HepG2 (cell line): Measurements from ENCODE around the gene FKBP8. TPM values are rescaled to one million over a fixed set of nuclear protein-coding genes. Genes with fewer than 3 reads are reported as not detected.

Experiments
- ARNT2 ChIP-seq: sonication (generic); formaldehyde crosslinking; IDR thresholded peaks from 2 replicates; pipeline ENCODE4 v1.8.0; 2022; ENCODE audit warnings: mild to moderate bottlenecking, low read depth, missing genetic modification reagents, moderate library complexity
- CAMTA2 ChIP-seq: sonication (generic); formaldehyde crosslinking; IDR thresholded peaks from 2 replicates; pipeline ENCODE4 v1.4.0; 2020; ENCODE audit warnings: mild to moderate bottlenecking, missing genetic modification reagents, borderline replicate concordance
- ETV5 ChIP-seq: IDR thresholded peaks from 2 replicates; pipeline ENCODE4 v1.6.1; 2018; ENCODE audit warnings: missing biosample characterization, missing genetic modification reagents, inconsistent platforms, borderline replicate concordance
- GTF2F1 ChIP-seq: fragments of 150-350 bp; IDR thresholded peaks from 2 replicates; pipeline ENCODE4 v1.6.1; 2014; ENCODE audit warnings: low read length
- HDAC1 ChIP-seq: sonication (generic); formaldehyde crosslinking; IDR thresholded peaks from 2 replicates; pipeline ENCODE4 v1.5.1; 2020; ENCODE audit warnings: mild to moderate bottlenecking, missing genetic modification reagents
- HDAC6 ChIP-seq: fragments of 200-600 bp; sonication (generic); IDR thresholded peaks from 2 replicates; pipeline ENCODE4 v1.7.0; 2017; ENCODE audit warnings: mild to moderate bottlenecking, antibody characterized with exemption, low read length, low read depth
- HIC2 ChIP-seq: sonication (generic); formaldehyde crosslinking; IDR thresholded peaks from 2 replicates; pipeline ENCODE4 v1.9.0; 2022; ENCODE audit warnings: low read depth, missing genetic modification reagents
- HNRNPLL ChIP-seq: fragments of 200-400 bp; formaldehyde crosslinking; IDR thresholded peaks from 2 replicates; pipeline ENCODE4 v1.6.1; 2017; ENCODE audit warnings: mild to moderate bottlenecking, low read depth, low read length; ENCODE audit not compliant: poor library complexity, severe bottlenecking
- NFE2 ChIP-seq: sonication (generic); formaldehyde crosslinking; IDR thresholded peaks from 2 replicates; pipeline ENCODE4 v1.4.0; 2020; ENCODE audit warnings: missing genetic modification reagents
- NR3C1 ChIP-seq: sonication (generic); formaldehyde crosslinking; IDR thresholded peaks from 2 replicates; pipeline ENCODE4 v1.4.0; 2020; ENCODE audit warnings: missing genetic modification reagents
- THAP8 ChIP-seq: sonication (generic); formaldehyde crosslinking; IDR thresholded peaks from 2 replicates; pipeline ENCODE4 v1.5.1; 2020; ENCODE audit warnings: missing genetic modification reagents, mild to moderate bottlenecking, borderline replicate concordance
- YY1 ChIP-seq: IDR thresholded peaks from 2 replicates; pipeline ENCODE4 v1.6.1; 2011; ENCODE audit warnings: low read length, low read depth, moderate library complexity, mild to moderate bottlenecking; ENCODE audit not compliant: insufficient read depth, insufficient replicate concordance
- ZNF331 ChIP-seq: sonication (generic); formaldehyde crosslinking; IDR thresholded peaks from 2 replicates; pipeline ENCODE4 v1.4.0; 2020; ENCODE audit warnings: missing genetic modification reagents
- ZNF460 ChIP-seq: sonication (generic); formaldehyde crosslinking; IDR thresholded peaks from 2 replicates; pipeline ENCODE4 v1.5.1; 2020; ENCODE audit warnings: missing genetic modification reagents, mild to moderate bottlenecking, borderline replicate concordance
- ZNF512B ChIP-seq: sonication (generic); formaldehyde crosslinking; IDR thresholded peaks from 2 replicates; pipeline ENCODE4 v1.5.1; 2020; ENCODE audit warnings: missing genetic modification reagents, mild to moderate bottlenecking, borderline replicate concordance
- ZNF547 ChIP-seq: sonication (generic); formaldehyde crosslinking; IDR thresholded peaks from 2 replicates; pipeline ENCODE4 v1.5.1; 2020; ENCODE audit warnings: mild to moderate bottlenecking, missing genetic modification reagents
- ZNF577 ChIP-seq: sonication (generic); formaldehyde crosslinking; IDR thresholded peaks from 2 replicates; pipeline ENCODE4 v1.4.0; 2020; ENCODE audit warnings: mild to moderate bottlenecking, low read depth, missing genetic modification reagents, borderline replicate concordance
- ZNF607 ChIP-seq: sonication (generic); formaldehyde crosslinking; IDR thresholded peaks from 2 replicates; pipeline ENCODE4 v1.5.1; 2020; ENCODE audit warnings: missing genetic modification reagents, mild to moderate bottlenecking, borderline replicate concordance
- ZNF879 ChIP-seq: sonication (generic); formaldehyde crosslinking; IDR thresholded peaks from 2 replicates; pipeline ENCODE4 v1.8.1; 2023; ENCODE audit warnings: missing genetic modification reagents
- ZUFSP ChIP-seq: sonication (generic); formaldehyde crosslinking; IDR thresholded peaks from 2 replicates; pipeline ENCODE4 v1.9.0; 2021; ENCODE audit warnings: missing genetic modification reagents, mild to moderate bottlenecking, borderline replicate concordance
- polyA plus RNA-seq, 8 experiments: library from polyadenylated mRNA; depleted of rRNA in 3 of 8; stranded (reverse) in 7 of 8; unstranded in 1 of 8; fragments of >200 nt; fragmentation: Illumina TruSeq in 4 of 8; extraction: Trizol in 4 of 8; gene quantifications; 2 replicates each; pipeline versions ENCODE4 v1.2.1 to v1.2.3, GENCODE V29; 2011 to 2016; ENCODE audit warnings: low read depth in 4 of 8, missing spikeins in 1 of 8, mixed read lengths in 1 of 8; ENCODE audit not compliant: insufficient read depth in 1 of 8
- total RNA-seq, 5 experiments: library from RNA; depleted of rRNA; stranded (reverse); fragments of >200 nt; fragmentation: Illumina TruSeq; extraction: Trizol; gene quantifications; 2 replicates each; pipeline ENCODE4 v1.2.3, GENCODE V29; 2016; ENCODE audit warnings: low read depth in 1 of 5
- TF ChIP-seq, protein P1 (sequence below): sonication (generic); formaldehyde crosslinking; IDR thresholded peaks from 2 replicates; pipeline ENCODE4 v1.8.1; 2023; ENCODE audit warnings: mild to moderate bottlenecking, missing genetic modification reagents

FKBP8 gene
- total and polyA plus RNA-seq, 2 of the 13 experiments (the other 11 are each of a cell fraction or from before 2014, with no cell fraction given): 81.7 to 93.9 TPM

DNA sequence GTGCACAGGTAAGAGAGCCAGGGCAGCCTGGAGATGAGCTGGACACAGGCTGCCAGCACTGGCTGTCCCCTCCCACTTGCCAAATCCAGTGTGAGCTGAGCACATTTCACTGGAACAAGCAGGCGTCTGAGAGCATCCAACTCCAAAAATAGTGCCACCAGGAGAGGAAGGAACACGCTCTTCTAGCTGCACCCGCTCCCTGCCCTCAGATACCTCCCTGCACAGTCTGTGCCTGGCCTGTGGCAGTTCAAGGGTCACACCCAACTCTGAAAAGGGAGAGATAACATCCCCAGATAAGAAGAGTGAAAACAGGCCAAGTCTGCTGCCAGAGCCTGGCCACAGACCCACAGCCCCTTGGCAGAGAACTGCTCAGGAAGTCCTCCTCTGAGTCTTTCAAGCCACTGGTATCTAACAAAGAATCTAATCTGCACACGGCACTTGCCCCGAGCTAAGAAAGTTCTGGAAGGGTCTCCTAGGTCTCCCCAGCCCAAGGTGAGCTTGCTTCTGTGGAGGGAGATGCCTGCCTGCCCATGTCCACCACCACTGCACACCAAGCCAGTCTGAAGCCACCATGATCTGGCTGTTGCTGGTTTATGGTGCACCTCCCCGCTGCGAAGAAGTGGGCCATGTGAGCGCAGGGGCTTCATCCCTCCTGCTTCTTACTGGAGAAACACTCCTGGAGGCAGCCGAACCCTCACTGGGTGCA lies 36.2 kb downstream of the FKBP8 start (continued):
- TF ChIP-seq, protein P1, sequence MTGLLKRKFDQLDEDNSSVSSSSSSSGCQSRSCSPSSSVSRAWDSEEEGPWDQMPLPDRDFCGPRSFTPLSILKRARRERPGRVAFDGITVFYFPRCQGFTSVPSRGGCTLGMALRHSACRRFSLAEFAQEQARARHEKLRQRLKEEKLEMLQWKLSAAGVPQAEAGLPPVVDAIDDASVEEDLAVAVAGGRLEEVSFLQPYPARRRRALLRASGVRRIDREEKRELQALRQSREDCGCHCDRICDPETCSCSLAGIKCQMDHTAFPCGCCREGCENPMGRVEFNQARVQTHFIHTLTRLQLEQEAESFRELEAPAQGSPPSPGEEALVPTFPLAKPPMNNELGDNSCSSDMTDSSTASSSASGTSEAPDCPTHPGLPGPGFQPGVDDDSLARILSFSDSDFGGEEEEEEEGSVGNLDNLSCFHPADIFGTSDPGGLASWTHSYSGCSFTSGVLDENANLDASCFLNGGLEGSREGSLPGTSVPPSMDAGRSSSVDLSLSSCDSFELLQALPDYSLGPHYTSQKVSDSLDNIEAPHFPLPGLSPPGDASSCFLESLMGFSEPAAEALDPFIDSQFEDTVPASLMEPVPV: no peak
- TF ChIP-seq ETV5 (CRISPR knock-in tag) (peak; percentile 4; the same call in 1 of the 2 replicates), ZNF460 (CRISPR knock-in tag) (no peak), ZUFSP (no peak), GTF2F1 (no peak), HDAC6 (no peak), NR3C1 (CRISPR knock-in tag) (no peak), ZNF512B (CRISPR knock-in tag) (no peak), HDAC1 (CRISPR knock-in tag) (0 out of 2 replicates have a peak, but pooled peaks have one; percentile 5), ZNF607 (CRISPR knock-in tag) (no peak), CAMTA2 (CRISPR knock-in tag) (no peak), ZNF547 (CRISPR knock-in tag) (no peak), ZNF577 (CRISPR knock-in tag) (no peak), HIC2 (CRISPR knock-in tag) (no peak), YY1 (no peak), ARNT2 (CRISPR knock-in tag) (no peak), THAP8 (no peak), ZNF879 (no peak), NFE2 (CRISPR knock-in tag) (no peak), HNRNPLL (no peak), ZNF331 (CRISPR knock-in tag) (no peak)
